Naive thymus-derived CD4-positive, alpha-beta T cell (primary cell): ENCODE data around the gene RUNX2. TPM values are rescaled to one million over a fixed set of nuclear protein-coding genes. Genes with fewer than 3 reads are reported as not detected.

Experiments used
- ATAC-seq: fragments of 150-1000 bp; cut with Tn5 transposase; 2 replicates; pipeline ENCODE4 v1.10.0; 2021; ENCODE audit warnings: mild to moderate bottlenecking, moderate library complexity
- CTCF ChIA-PET: fragments of 350-600 bp; sonication (Branson Sonifier 250); formaldehyde crosslinking; loops from one replicate; lab custom pipeline; 2021; ENCODE audit warnings: antibody characterized with exemption; lab: Charles Lee
- POLR2A ChIA-PET: fragments of 350-600 bp; sonication (Branson Sonifier 250); formaldehyde crosslinking; loops from one replicate; lab custom pipeline; 2021; ENCODE audit warnings: antibody characterized with exemption, inconsistent platforms; lab: Charles Lee
- DNase-seq, 9 donors: peaks; one replicate each; pipeline versions ENCODE4 v3.0.0 to v3.0.0-alpha.2; 2020 to 2022; ENCODE audit warnings: mixed read lengths in 1 of 9
- H3K27ac ChIP-seq: one replicate; pipeline ENCODE4 v1.7.0; 2013; ENCODE audit warnings: mild to moderate bottlenecking, low read depth, low read length, moderate library complexity
- H3K27me3 ChIP-seq, 2 donors: one replicate each; pipeline ENCODE4 v1.7.0; 2013; ENCODE audit warnings: low read length in 2 of 2, mild to moderate bottlenecking in 2 of 2, moderate library complexity in 2 of 2; ENCODE audit not compliant: control insufficient read depth in 2 of 2, insufficient read depth in 2 of 2
- H3K36me3 ChIP-seq, 3 experiments: 1 replicate in 2 of 3; 2 replicates in 1 of 3; pipeline ENCODE4 v1.7.0; 2013; ENCODE audit warnings: low read length in 3 of 3, mild to moderate bottlenecking in 3 of 3, moderate library complexity in 1 of 3; ENCODE audit not compliant: insufficient read depth in 3 of 3, control insufficient read depth in 2 of 3
- H3K4me1 ChIP-seq, 2 donors: one replicate each; pipeline ENCODE4 v1.7.0; 2013; ENCODE audit warnings: low read length in 2 of 2, mild to moderate bottlenecking in 2 of 2, moderate library complexity in 1 of 2; ENCODE audit not compliant: control insufficient read depth in 2 of 2, insufficient read depth in 2 of 2
- H3K4me3 ChIP-seq: 2 replicates; pipeline ENCODE4 v1.7.0; 2013; ENCODE audit warnings: mild to moderate bottlenecking, low read length
- H3K9me3 ChIP-seq, 3 experiments: 1 replicate in 2 of 3; 2 replicates in 1 of 3; pipeline ENCODE4 v1.7.0; 2013; ENCODE audit warnings: low read length in 3 of 3; ENCODE audit not compliant: control insufficient read depth in 2 of 3
- H3K27ac Mint-ChIP-seq, 9 donors: one replicate each; pipeline ENCODE4 v1.8.0; 2020 to 2022; ENCODE audit warnings: mixed read lengths in 9 of 9, mild to moderate bottlenecking in 8 of 9, moderate library complexity in 5 of 9, inconsistent platforms in 2 of 9
- H3K27me3 Mint-ChIP-seq, 5 donors: one replicate each; pipeline ENCODE4 v1.8.0; 2021 to 2022; ENCODE audit warnings: mixed read lengths in 5 of 5, mild to moderate bottlenecking in 1 of 5
- H3K36me3 Mint-ChIP-seq, 5 donors: one replicate each; pipeline ENCODE4 v1.8.0; 2020 to 2022; ENCODE audit warnings: mixed read lengths in 5 of 5, mild to moderate bottlenecking in 3 of 5, inconsistent platforms in 1 of 5
- H3K4me1 Mint-ChIP-seq, 7 donors: one replicate each; pipeline ENCODE4 v1.8.0; 2020 to 2022; ENCODE audit warnings: mixed read lengths in 7 of 7, mild to moderate bottlenecking in 3 of 7, inconsistent platforms in 1 of 7
- H3K4me3 Mint-ChIP-seq, 10 donors: one replicate each; pipeline ENCODE4 v1.8.0; 2020 to 2022; ENCODE audit warnings: mild to moderate bottlenecking in 10 of 10, mixed read lengths in 10 of 10, moderate library complexity in 6 of 10, inconsistent platforms in 2 of 10
- H3K9me3 Mint-ChIP-seq, 11 donors: one replicate each; pipeline ENCODE4 v1.8.0; 2020 to 2022; ENCODE audit warnings: mixed read lengths in 11 of 11, mild to moderate bottlenecking in 4 of 11, inconsistent platforms in 1 of 11, moderate library complexity in 1 of 11
- intact Hi-C, 2 donors: fragments of 100-400 bp; cut with micrococcal nuclease; formaldehyde crosslinking; loops; one replicate each; pipeline ENCODE4 v1.15.1; 2023
- polyA plus RNA-seq, 2 donors: library from polyadenylated mRNA; unstranded; fragments of 300-500 nt; fragmentation: Illumina TruSeq; gene quantifications; one replicate each; pipeline ENCODE4 v1.2.3, GENCODE V29; 2021
- total RNA-seq, 6 experiments: library from RNA in 5 of 6; stranded (reverse) in 5 of 6; gene quantifications; 1 replicate in 5 of 6; 2 replicates in 1 of 6; pipeline ENCODE4 v1.2.3 and lab custom pipeline; 2021 to 2026

RUNX2 gene
- total and polyA plus RNA-seq, 7 experiments from 2014 or later: 2.3 to 17.9 (median 13.9) TPM

DNA sequence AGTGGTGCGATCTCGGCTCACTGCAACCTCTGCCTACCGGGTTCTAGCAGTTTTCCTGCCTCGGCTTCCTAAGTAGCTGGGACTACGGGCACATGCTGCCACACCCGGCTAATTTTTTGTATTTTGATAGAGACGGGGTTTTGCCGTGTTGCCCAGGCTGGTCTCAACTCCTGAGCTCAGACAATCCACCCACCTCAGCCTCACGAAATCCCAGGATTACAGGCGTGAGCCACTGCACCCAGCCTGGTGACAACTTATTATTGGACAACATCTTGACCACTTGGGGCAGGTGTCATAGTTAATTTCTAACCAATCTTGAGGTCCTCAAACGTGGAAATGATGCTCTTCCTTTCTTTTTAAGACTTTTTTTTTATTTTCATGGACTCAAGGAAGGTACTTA is 383.9 kb downstream of the RUNX2 start:
- no peak overlapping the region for H3K4me3 Mint-ChIP-seq
- intact Hi-C loops: loop anchor here (5.0 to 10.0 kb wide), 5 partner anchors 210 to 507 kb away; no protein-coding TSS in a partner anchor
- no peaks in the 10 kb centered on the region for H3K27me3 Mint-ChIP-seq
- H3K36me3 Mint-ChIP-seq: no peaks in the 10 kb centered on the region
- no peaks in the 10 kb centered on the region for H3K9me3 Mint-ChIP-seq
- Histone ChIP-seq H3K27ac (no peak overlapping the region), H3K9me3 (no peaks in the 10 kb centered on the region), H3K4me3 (no peak overlapping the region), H3K27me3 (no peaks in the 10 kb centered on the region), H3K36me3 (no peaks in the 10 kb centered on the region), H3K4me1 (no peaks in the 10 kb centered on the region)
- ChIA-PET CTCF (interaction anchor here (0.5 to 1.7 kb wide), 4 partner anchors 221 to 1060 kb away, joined by 3 to 6 read pairs (median 4); no protein-coding TSS in a partner anchor), POLR2A (no interaction called here)
- DNase-seq (no peak), ATAC-seq (no peak)
- peaks cover 8 to 47% (median 12%) of the 10 kb centered on the region in 7 donors for H3K4me1 Mint-ChIP-seq
- H3K27ac Mint-ChIP-seq: no peak overlapping the region

DNA sequence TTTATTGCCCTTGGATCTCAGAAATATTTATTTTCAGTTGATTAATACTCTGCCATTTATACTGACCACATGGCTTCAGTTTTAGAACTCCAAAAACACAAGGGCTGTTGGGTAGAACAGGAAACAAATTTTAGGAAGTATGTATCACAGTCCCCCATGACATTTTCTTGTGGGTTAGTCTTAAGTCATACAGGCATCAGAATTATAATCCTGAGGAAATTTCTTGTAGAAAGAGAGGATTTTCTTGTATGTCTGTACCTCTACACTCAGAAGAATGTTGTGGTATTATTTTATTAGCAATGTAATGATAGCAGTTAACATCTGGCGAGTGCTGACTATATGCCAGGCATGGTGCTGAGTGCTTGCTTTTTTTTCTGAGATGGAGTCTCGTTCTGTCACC is 384.7 kb downstream of the RUNX2 start:
- intact Hi-C loops: loop anchor here (5.0 to 10.0 kb wide), 5 partner anchors 210 to 508 kb away; no protein-coding TSS in a partner anchor
- Mint-ChIP-seq H3K4me3 (no peak overlapping the region), H3K4me1 (peaks cover 8 to 47% (median 12%) of the 10 kb centered on the region in 7 donors), H3K27me3 (no peaks in the 10 kb centered on the region), H3K36me3 (no peaks in the 10 kb centered on the region), H3K27ac (no peak overlapping the region), H3K9me3 (no peaks in the 10 kb centered on the region)
- ATAC-seq (no peak), DNase-seq (no peak)
- POLR2A ChIA-PET: no interaction called here
- Histone ChIP-seq H3K9me3 (no peaks in the 10 kb centered on the region), H3K36me3 (no peaks in the 10 kb centered on the region), H3K27ac (no peak overlapping the region), H3K27me3 (no peaks in the 10 kb centered on the region), H3K4me3 (no peak overlapping the region), H3K4me1 (no peaks in the 10 kb centered on the region)
- CTCF ChIA-PET: no interaction called here

Other genes starting within 250 kb of the RUNX2 start
- 10 to 100 TPM in 4 of 5 experiments, 1 to 10 TPM in 1; 10.0 to 16.0 (median 12.7) TPM for gene SUPT3H, start 49.6 kb downstream of the RUNX2 start, total RNA-seq
- gene SUPT3H, start 49.6 kb downstream of the RUNX2 start, polyA plus RNA-seq: 10 to 100 TPM in 1 of 2 donors, 1 to 10 TPM in 1; 8.0 to 15.5 TPM